K562 (cell line): ENCODE measurements around the gene GRIPAP1. TPM values are rescaled to one million over a fixed set of nuclear protein-coding genes. Genes with fewer than 3 reads are reported as not detected.

Source experiments
- ATAC-seq: fragments of 200-7000 bp; cut with Tn5 transposase; 3 replicates; pipeline ENCODE4 v1.9.1; 2020; ENCODE audit warnings: moderate library complexity
- BruUV-seq: library from RNA; stranded (reverse); fragments of 400-500 nt; replicated peaks from 2 replicates; lab custom pipeline; 2021; lab: Mats Ljungman, UMichigan
- CTCF ChIA-PET: fragments of 300-600 bp; formaldehyde crosslinking; extraction: SDS; loops from one replicate; lab custom pipeline; 2021; ENCODE audit warnings: low intra/inter-chr PET ratio; lab: Yijun Ruan, JAX
- POLR2A ChIA-PET: fragments of 300-600, 350-650 bp; sonication (Branson Sonifier 250); formaldehyde crosslinking; extraction: SDS; loops from one replicate; lab custom pipeline; 2021; ENCODE audit warnings: antibody characterized with exemption, inconsistent platforms; lab: Yijun Ruan, JAX
- DNase-seq, 4 experiments: peaks; one replicate each; pipeline versions ENCODE4 v3.0.0 to v3.0.0-alpha.2; 2011 to 2018; ENCODE audit warnings: low spot score in 3 of 4, mixed read lengths in 3 of 4; ENCODE audit errors: extremely low read depth in 1 of 4
- FAIRE-seq: peaks from 2 replicates; lab custom pipeline; 2011; peaks lifted over from hg19 to GRCh38; lab: Jason Lieb, UNC
- H2AFZ ChIP-seq: 2 replicates; pipeline ENCODE4 v1.6.0; 2011; ENCODE audit warnings: low read depth, low read length, control low read depth, inconsistent platforms
- H3K27ac ChIP-seq: fragments of 200-600 bp; 3 replicates; pipeline ENCODE4 v1.8.0; 2011; ENCODE audit warnings: low read depth, mild to moderate bottlenecking, control low read depth, inconsistent platforms, low read length, moderate library complexity, mixed read lengths; ENCODE audit errors: extremely low read depth
- H3K27me3 ChIP-seq, 2 experiments: fragments of 300-600 bp in 1 of 2; 2 replicates in 1 of 2; 3 replicates in 1 of 2; pipeline versions ENCODE4 v1.6.0 to v1.8.0; 2011; ENCODE audit warnings: inconsistent platforms in 2 of 2, low read length in 2 of 2, mild to moderate bottlenecking in 1 of 2, mixed read lengths in 1 of 2, moderate library complexity in 1 of 2; ENCODE audit not compliant: control insufficient read depth in 2 of 2, insufficient read depth in 2 of 2
- H3K36me3 ChIP-seq: fragments of 300-600 bp; 3 replicates; pipeline ENCODE4 v1.8.0; 2011; ENCODE audit warnings: mild to moderate bottlenecking, low read length, inconsistent platforms; ENCODE audit not compliant: control insufficient read depth, insufficient read depth
- H3K4me1 ChIP-seq, 2 experiments: fragments of 200-600 bp in 1 of 2; replicated peaks in 1 of 2; 2 replicates in 1 of 2; 3 replicates in 1 of 2; pipeline versions ENCODE4 v1.5.1 to v1.8.0; 2011; ENCODE audit warnings: inconsistent platforms in 2 of 2, low read length in 2 of 2, mild to moderate bottlenecking in 1 of 2, mixed read lengths in 1 of 2, moderate library complexity in 1 of 2; ENCODE audit not compliant: control insufficient read depth in 2 of 2, insufficient read depth in 2 of 2
- H3K4me2 ChIP-seq: 2 replicates; pipeline ENCODE4 v1.6.1; 2011; ENCODE audit warnings: low read length, control low read depth, inconsistent platforms, mixed read lengths; ENCODE audit not compliant: insufficient read depth
- H3K4me3 ChIP-seq: fragments of 200-600 bp; sonication (generic), shearing (Covaris generic); 2 replicates; pipeline ENCODE4 v1.5.1; 2016; ENCODE audit warnings: control low read depth, inconsistent platforms
- H3K79me2 ChIP-seq: fragments of 200-600 bp; 3 replicates; pipeline ENCODE4 v1.8.0; 2011; ENCODE audit warnings: low read length, inconsistent platforms; ENCODE audit not compliant: control insufficient read depth, insufficient read depth
- H3K9ac ChIP-seq, 2 experiments: 2 replicates each; pipeline versions ENCODE4 v1.6.0 to v1.6.1; 2011; ENCODE audit warnings: low read depth in 2 of 2, low read length in 2 of 2, control low read depth in 1 of 2, inconsistent platforms in 1 of 2, mild to moderate bottlenecking in 1 of 2, mixed read lengths in 1 of 2; ENCODE audit not compliant: insufficient read depth in 1 of 2
- H3K9me1 ChIP-seq: one replicate; pipeline ENCODE4 v1.6.0; 2011; ENCODE audit warnings: inconsistent platforms, mild to moderate bottlenecking, low read length, moderate library complexity; ENCODE audit not compliant: control insufficient read depth, insufficient read depth
- H3K9me3 ChIP-seq: replicated peaks from 2 replicates; pipeline ENCODE4 v1.5.1; 2011; ENCODE audit warnings: low read depth, low read length, inconsistent platforms; ENCODE audit not compliant: control insufficient read depth, insufficient read depth
- H4K20me1 ChIP-seq: replicated peaks from 2 replicates; pipeline ENCODE4 v1.6.1; 2011; ENCODE audit warnings: low read length, inconsistent platforms, mixed read lengths; ENCODE audit not compliant: control insufficient read depth, insufficient read depth
- GTF2F1 ChIP-seq: IDR thresholded peaks from 2 replicates; pipeline ENCODE4 v1.6.1; 2011; ENCODE audit warnings: low read depth, low read length, improper control_type of control experiment
- KDM1A ChIP-seq, 2 experiments: fragments of 450-650 bp; IDR thresholded peaks; 2 replicates each; pipeline ENCODE4 v1.6.1; 2016; ENCODE audit warnings: mild to moderate bottlenecking in 2 of 2
- MLX ChIP-seq, 2 experiments: fragments of 450-650 bp in 1 of 2; sonication (generic) in 1 of 2; formaldehyde crosslinking; conservative IDR thresholded peaks; 2 replicates each; pipeline versions ENCODE4 v1.4.0 to v1.8.1; 2020 to 2022; ENCODE audit warnings: mild to moderate bottlenecking in 1 of 2, missing genetic modification reagents in 1 of 2
- PURB ChIP-seq: sonication (generic); formaldehyde crosslinking; IDR thresholded peaks from 2 replicates; pipeline ENCODE4 v1.9.0; 2021; ENCODE audit warnings: low read depth, mild to moderate bottlenecking, missing genetic modification reagents
- RAD21 ChIP-seq, 2 experiments: fragments of 250-450 bp in 1 of 2; fragments of 450-650 bp in 1 of 2; sonication (Bioruptor Pico) in 1 of 2; formaldehyde crosslinking in 1 of 2; IDR thresholded peaks in 1 of 2; conservative IDR thresholded peaks in 1 of 2; 2 replicates each; pipeline versions ENCODE4 v1.4.0 to v1.8.0; 2020 to 2022; ENCODE audit warnings: mild to moderate bottlenecking in 2 of 2, moderate library complexity in 1 of 2
- SMARCB1 ChIP-seq: IDR thresholded peaks from 2 replicates; pipeline ENCODE4 v1.6.1; 2011; ENCODE audit warnings: improper control_type of control experiment, low read depth; ENCODE audit not compliant: insufficient read length
- ZNF280B ChIP-seq: fragments of 250-450 bp; sonication (Bioruptor Pico); IDR thresholded peaks from 2 replicates; pipeline ENCODE4 v1.5.1; 2021; ENCODE audit warnings: mild to moderate bottlenecking
- WGBS: fragments of 100-300 bp; shearing (Covaris generic); methylation state at CpG from one replicate; pipeline ENCODE4 v1.1.6; 2016; ENCODE audit warnings: low coverage, mixed read lengths; ENCODE audit not compliant: insufficient coverage; ENCODE audit errors: missing lambda C conversion rate; 5-methylcytosine and 5-hydroxymethylcytosine counted together
- in situ Hi-C: fragments of 300-500 bp; cut with MboI; formaldehyde crosslinking; loops from 4 replicates; pipeline ENCODE4 v1.15.0; 2018; ENCODE audit warnings: inconsistent platforms, mixed read lengths
- intact Hi-C: fragments of 100-400 bp; cut with micrococcal nuclease; formaldehyde crosslinking; loops from 2 replicates; pipeline ENCODE4 v1.14.2; 2022
- polyA plus RNA-seq, 8 experiments: library from polyadenylated mRNA; depleted of rRNA in 4 of 8; stranded (reverse) in 5 of 8; unstranded in 3 of 8; fragments of >200 nt; fragmentation: Nextera tagmentation in 2 of 8; fragmentation: Illumina TruSeq in 1 of 8; extraction: Ambion mirVana in 2 of 8; extraction: Trizol in 1 of 8; gene quantifications; 2 replicates each; pipeline versions ENCODE4 v1.2.1 to v1.2.3, GENCODE V29; 2011 to 2014; ENCODE audit warnings: inconsistent platforms in 1 of 8, missing spikeins in 1 of 8
- total RNA-seq, 7 experiments: library from RNA; depleted of rRNA in 6 of 7; stranded (reverse); fragments of >200 nt in 6 of 7; fragmentation: Illumina TruSeq in 2 of 7; extraction: Trizol in 2 of 7; gene quantifications; 2 replicates each; pipeline versions ENCODE4 v1.2.1 to v1.2.3, GENCODE V29; 2011 to 2021; ENCODE audit warnings: low replicate concordance in 1 of 7
- TF ChIP-seq, protein P1 (sequence below): fragments of 450-650 bp; formaldehyde crosslinking; IDR thresholded peaks from 2 replicates; pipeline ENCODE4 v1.4.0; 2020; ENCODE audit warnings: mild to moderate bottlenecking, moderate library complexity
- TF ChIP-seq, protein P2 (sequence below): fragments of 450-650 bp; IDR thresholded peaks from 2 replicates; pipeline ENCODE4 v1.6.1; 2017; ENCODE audit warnings: antibody characterized with exemption, mild to moderate bottlenecking
- TF ChIP-seq, protein P3 (sequence below): sonication (generic); formaldehyde crosslinking; IDR thresholded peaks from 2 replicates; pipeline ENCODE4 v1.8.1; 2023; ENCODE audit warnings: mild to moderate bottlenecking, missing genetic modification reagents

Gene GRIPAP1
- total and polyA plus RNA-seq, 9 of the 15 experiments (the other 6 are each of a cell fraction or from before 2014, with no cell fraction given) = 4.1 to 41.6 (median 24.0) TPM

GRCh38 chrX:48975041-48975440, 27.0 kb downstream of the GRIPAP1 start:
- H3K9ac ChIP-seq = no peak overlapping the region
- 91% methylated on average over 6 of the region's 7 CpGs for WGBS
- peaks cover 30% of the 10 kb centered on the region; the same call in 2 of the 3 replicates for H3K36me3 ChIP-seq
- no peaks in the 10 kb centered on the region for H3K79me2 ChIP-seq
- no TSS peak for BruUV-seq
- intact Hi-C loops = no loop called here
- CTCF ChIA-PET = no interaction called here
- no peak overlapping the region for H2AFZ ChIP-seq
- H3K4me3 ChIP-seq = no peak overlapping the region
- H3K4me1 ChIP-seq = peaks cover 13 to 18% of the 10 kb centered on the region in 2 experiments; a peak in 4 of 5 replicates
- H3K9me1 ChIP-seq = no peaks in the 10 kb centered on the region
- no peak overlapping the region for H3K27ac ChIP-seq
- no peaks in the 10 kb centered on the region for H3K27me3 ChIP-seq
- FAIRE-seq (no peak), ATAC-seq (no peak), DNase-seq (no peak)
- H3K9me3 ChIP-seq = no peaks in the 10 kb centered on the region
- no peaks in the 10 kb centered on the region for H4K20me1 ChIP-seq
- POLR2A ChIA-PET = interaction anchor here (0.6 kb wide), 2 partner anchors 112 to 134 kb away, joined by 3 to 5 read pairs; no protein-coding TSS in a partner anchor
- H3K4me2 ChIP-seq = no peak overlapping the region
- in situ Hi-C loops = loop anchor here (10.0 kb wide), 1 partner anchor 130 kb away; no protein-coding TSS in a partner anchor
- TF ChIP-seq GTF2F1 (no peak), PURB (CRISPR knock-in tag) (no peak), ZNF280B (CRISPR knock-in tag) (no peak), MLX (CRISPR knock-in tag; conservative IDR thresholded peaks at IDR 0.05) (no peak), RAD21 (CRISPR knock-in tag; conservative IDR thresholded peaks at IDR 0.05 in 1 of 2, IDR thresholded peaks at IDR 0.05 in 1 of 2) (no peak), KDM1A (IDR thresholded peaks at IDR 0.05) (no peak), SMARCB1 (no peak)
- TF ChIP-seq, protein P1, sequence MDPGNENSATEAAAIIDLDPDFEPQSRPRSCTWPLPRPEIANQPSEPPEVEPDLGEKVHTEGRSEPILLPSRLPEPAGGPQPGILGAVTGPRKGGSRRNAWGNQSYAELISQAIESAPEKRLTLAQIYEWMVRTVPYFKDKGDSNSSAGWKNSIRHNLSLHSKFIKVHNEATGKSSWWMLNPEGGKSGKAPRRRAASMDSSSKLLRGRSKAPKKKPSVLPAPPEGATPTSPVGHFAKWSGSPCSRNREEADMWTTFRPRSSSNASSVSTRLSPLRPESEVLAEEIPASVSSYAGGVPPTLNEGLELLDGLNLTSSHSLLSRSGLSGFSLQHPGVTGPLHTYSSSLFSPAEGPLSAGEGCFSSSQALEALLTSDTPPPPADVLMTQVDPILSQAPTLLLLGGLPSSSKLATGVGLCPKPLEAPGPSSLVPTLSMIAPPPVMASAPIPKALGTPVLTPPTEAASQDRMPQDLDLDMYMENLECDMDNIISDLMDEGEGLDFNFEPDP (CRISPR knock-in tag) = no peak
- TF ChIP-seq, protein P2, sequence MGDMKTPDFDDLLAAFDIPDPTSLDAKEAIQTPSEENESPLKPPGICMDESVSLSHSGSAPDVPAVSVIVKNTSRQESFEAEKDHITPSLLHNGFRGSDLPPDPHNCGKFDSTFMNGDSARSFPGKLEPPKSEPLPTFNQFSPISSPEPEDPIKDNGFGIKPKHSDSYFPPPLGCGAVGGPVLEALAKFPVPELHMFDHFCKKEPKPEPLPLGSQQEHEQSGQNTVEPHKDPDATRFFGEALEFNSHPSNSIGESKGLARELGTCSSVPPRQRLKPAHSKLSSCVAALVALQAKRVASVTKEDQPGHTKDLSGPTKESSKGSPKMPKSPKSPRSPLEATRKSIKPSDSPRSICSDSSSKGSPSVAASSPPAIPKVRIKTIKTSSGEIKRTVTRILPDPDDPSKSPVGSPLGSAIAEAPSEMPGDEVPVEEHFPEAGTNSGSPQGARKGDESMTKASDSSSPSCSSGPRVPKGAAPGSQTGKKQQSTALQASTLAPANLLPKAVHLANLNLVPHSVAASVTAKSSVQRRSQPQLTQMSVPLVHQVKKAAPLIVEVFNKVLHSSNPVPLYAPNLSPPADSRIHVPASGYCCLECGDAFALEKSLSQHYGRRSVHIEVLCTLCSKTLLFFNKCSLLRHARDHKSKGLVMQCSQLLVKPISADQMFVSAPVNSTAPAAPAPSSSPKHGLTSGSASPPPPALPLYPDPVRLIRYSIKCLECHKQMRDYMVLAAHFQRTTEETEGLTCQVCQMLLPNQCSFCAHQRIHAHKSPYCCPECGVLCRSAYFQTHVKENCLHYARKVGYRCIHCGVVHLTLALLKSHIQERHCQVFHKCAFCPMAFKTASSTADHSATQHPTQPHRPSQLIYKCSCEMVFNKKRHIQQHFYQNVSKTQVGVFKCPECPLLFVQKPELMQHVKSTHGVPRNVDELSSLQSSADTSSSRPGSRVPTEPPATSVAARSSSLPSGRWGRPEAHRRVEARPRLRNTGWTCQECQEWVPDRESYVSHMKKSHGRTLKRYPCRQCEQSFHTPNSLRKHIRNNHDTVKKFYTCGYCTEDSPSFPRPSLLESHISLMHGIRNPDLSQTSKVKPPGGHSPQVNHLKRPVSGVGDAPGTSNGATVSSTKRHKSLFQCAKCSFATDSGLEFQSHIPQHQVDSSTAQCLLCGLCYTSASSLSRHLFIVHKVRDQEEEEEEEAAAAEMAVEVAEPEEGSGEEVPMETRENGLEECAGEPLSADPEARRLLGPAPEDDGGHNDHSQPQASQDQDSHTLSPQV = no peak
- TF ChIP-seq, protein P3, sequence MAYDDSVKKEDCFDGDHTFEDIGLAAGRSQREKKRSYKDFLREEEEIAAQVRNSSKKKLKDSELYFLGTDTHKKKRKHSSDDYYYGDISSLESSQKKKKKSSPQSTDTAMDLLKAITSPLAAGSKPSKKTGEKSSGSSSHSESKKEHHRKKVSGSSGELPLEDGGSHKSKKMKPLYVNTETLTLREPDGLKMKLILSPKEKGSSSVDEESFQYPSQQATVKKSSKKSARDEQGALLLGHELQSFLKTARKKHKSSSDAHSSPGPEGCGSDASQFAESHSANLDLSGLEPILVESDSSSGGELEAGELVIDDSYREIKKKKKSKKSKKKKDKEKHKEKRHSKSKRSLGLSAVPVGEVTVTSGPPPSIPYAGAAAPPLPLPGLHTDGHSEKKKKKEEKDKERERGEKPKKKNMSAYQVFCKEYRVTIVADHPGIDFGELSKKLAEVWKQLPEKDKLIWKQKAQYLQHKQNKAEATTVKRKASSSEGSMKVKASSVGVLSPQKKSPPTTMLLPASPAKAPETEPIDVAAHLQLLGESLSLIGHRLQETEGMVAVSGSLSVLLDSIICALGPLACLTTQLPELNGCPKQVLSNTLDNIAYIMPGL (CRISPR knock-in tag) = no peak
